ENCODE data around the gene GABRG3. TPM values are rescaled to one million over a fixed set of nuclear protein-coding genes. Genes with fewer than 3 reads are reported as not detected.

GABRG3 gene
- total and polyA plus RNA-seq, 2 experiments from 2014 or later, result 0.10 to 1.4 TPM

DNA sequence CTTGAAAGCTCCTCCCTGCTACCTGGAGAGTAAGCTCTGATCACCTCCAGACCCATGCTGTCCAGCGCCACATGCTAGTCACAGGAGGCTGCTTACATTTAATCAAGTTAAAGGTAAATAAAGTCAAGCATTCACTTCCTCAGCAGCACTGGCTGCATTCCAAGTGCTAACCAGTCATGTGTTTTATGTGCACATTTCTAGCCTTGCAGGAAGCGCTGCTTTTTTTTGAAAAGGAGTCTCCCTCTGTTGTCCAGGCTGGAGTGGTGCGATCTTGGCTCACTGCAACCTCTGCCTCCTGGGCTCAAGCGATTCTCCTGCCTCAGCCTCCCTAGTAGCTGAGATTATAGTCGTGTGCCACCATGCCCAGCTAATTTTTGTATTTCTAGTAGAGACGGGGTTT lies 279.2 kb downstream of the GABRG3 start:
- Mint-ChIP-seq H3K36me3 (ENCODE audit: low read depth) (no peaks in the 10 kb centered on the region), H3K27me3 (ENCODE audit: insufficient read depth, low read depth, poor library complexity) (no peaks in the 10 kb centered on the region), H3K4me1 (peaks cover 7% of the 10 kb centered on the region), H3K4me3 (no peak overlapping the region), H3K27ac (no peak overlapping the region), H3K9me3 (no peaks in the 10 kb centered on the region)
- no peaks in the 10 kb centered on the region for H3K9me2 ChIP-seq (ENCODE audit: insufficient read depth)
- no peak overlapping the region for H3K4me2 ChIP-seq
- H3K4me1 ChIP-seq (ENCODE audit: insufficient read depth), result no peaks in the 10 kb centered on the region
- no peaks in the 10 kb centered on the region for H3F3A ChIP-seq (replicated peaks; ENCODE audit: low read depth)
- no peak overlapping the region for H2AFZ ChIP-seq
- H3K27ac ChIP-seq (ENCODE audit: low read depth), result no peak overlapping the region
- ATAC-seq (no peak), DNase-seq (ENCODE audit: low spot score) (no peak)
- no peaks in the 10 kb centered on the region for H3K36me3 ChIP-seq (ENCODE audit: insufficient read depth)
- H3K4me3 ChIP-seq, result no peak overlapping the region
- TF ChIP-seq, protein P1, sequence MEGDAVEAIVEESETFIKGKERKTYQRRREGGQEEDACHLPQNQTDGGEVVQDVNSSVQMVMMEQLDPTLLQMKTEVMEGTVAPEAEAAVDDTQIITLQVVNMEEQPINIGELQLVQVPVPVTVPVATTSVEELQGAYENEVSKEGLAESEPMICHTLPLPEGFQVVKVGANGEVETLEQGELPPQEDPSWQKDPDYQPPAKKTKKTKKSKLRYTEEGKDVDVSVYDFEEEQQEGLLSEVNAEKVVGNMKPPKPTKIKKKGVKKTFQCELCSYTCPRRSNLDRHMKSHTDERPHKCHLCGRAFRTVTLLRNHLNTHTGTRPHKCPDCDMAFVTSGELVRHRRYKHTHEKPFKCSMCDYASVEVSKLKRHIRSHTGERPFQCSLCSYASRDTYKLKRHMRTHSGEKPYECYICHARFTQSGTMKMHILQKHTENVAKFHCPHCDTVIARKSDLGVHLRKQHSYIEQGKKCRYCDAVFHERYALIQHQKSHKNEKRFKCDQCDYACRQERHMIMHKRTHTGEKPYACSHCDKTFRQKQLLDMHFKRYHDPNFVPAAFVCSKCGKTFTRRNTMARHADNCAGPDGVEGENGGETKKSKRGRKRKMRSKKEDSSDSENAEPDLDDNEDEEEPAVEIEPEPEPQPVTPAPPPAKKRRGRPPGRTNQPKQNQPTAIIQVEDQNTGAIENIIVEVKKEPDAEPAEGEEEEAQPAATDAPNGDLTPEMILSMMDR (conservative IDR thresholded peaks at IDR 0.05; ENCODE audit: low read depth in 2 of 2), result 0 out of 4 replicates have a peak, but pooled peaks of 1 of the 2 experiments have one; percentile 5
- TF ChIP-seq JUNB (IDR thresholded peaks at IDR 0.05; ENCODE audit: unreplicated experiment), result no peak
- H3K27me3 ChIP-seq (ENCODE audit: insufficient read depth), result no peaks in the 10 kb centered on the region
- no peaks in the 10 kb centered on the region for H4K20me1 ChIP-seq (replicated peaks; ENCODE audit: insufficient read depth)
- H3K79me2 ChIP-seq (replicated peaks; ENCODE audit: insufficient read depth), result no peaks in the 10 kb centered on the region

DNA sequence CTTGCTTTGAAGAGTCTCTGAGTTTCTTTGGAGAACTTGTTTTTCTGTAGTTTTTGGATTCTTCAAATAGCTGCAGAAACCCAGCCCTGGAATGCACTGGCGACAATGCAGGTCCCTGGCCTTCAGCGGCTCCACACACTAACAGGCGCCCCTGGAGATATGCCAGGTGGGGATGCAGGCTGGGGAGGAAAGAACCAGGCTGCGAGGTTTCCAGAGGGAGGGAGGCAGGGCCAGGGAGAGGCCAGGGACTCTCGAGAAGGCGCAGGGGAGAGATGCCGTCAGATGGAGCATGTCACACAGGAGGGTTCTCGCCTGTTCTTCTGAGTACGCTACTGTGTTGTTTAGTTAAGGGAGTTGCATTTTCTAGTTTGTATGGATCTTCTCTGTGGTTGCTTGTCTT lies 283.1 kb downstream of the GABRG3 start:
- H3K9me2 ChIP-seq (ENCODE audit: insufficient read depth), result no peaks in the 10 kb centered on the region
- TF ChIP-seq STAT1 (IDR thresholded peaks at IDR 0.05; ENCODE audit: unreplicated experiment), result no peak
- no peak for TF ChIP-seq EZH2phosphoT487 (IDR thresholded peaks at IDR 0.05; ENCODE audit: unreplicated experiment)
- no peak for TF ChIP-seq NANOG (IDR thresholded peaks at IDR 0.05; ENCODE audit: borderline replicate concordance)
- TF ChIP-seq, protein P2, sequence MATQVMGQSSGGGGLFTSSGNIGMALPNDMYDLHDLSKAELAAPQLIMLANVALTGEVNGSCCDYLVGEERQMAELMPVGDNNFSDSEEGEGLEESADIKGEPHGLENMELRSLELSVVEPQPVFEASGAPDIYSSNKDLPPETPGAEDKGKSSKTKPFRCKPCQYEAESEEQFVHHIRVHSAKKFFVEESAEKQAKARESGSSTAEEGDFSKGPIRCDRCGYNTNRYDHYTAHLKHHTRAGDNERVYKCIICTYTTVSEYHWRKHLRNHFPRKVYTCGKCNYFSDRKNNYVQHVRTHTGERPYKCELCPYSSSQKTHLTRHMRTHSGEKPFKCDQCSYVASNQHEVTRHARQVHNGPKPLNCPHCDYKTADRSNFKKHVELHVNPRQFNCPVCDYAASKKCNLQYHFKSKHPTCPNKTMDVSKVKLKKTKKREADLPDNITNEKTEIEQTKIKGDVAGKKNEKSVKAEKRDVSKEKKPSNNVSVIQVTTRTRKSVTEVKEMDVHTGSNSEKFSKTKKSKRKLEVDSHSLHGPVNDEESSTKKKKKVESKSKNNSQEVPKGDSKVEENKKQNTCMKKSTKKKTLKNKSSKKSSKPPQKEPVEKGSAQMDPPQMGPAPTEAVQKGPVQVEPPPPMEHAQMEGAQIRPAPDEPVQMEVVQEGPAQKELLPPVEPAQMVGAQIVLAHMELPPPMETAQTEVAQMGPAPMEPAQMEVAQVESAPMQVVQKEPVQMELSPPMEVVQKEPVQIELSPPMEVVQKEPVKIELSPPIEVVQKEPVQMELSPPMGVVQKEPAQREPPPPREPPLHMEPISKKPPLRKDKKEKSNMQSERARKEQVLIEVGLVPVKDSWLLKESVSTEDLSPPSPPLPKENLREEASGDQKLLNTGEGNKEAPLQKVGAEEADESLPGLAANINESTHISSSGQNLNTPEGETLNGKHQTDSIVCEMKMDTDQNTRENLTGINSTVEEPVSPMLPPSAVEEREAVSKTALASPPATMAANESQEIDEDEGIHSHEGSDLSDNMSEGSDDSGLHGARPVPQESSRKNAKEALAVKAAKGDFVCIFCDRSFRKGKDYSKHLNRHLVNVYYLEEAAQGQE (IDR thresholded peaks at IDR 0.05; ENCODE audit: unreplicated experiment), result no peak
- TF ChIP-seq JUNB (IDR thresholded peaks at IDR 0.05; ENCODE audit: unreplicated experiment), result no peak
- TF ChIP-seq ETS1 (IDR thresholded peaks at IDR 0.05), result no peak
- TF ChIP-seq POLR2AphosphoS5 (IDR thresholded peaks at IDR 0.05; ENCODE audit: low read depth), result no peak
- no peak for TF ChIP-seq CREB1 (CRISPR knock-in tag; IDR thresholded peaks at IDR 0.05; ENCODE audit: low read depth)
- no peak for TF ChIP-seq ZNF114 (CRISPR knock-in tag; IDR thresholded peaks at IDR 0.05)

More for the DNA sequence above, 283.1 kb downstream of the GABRG3 start:
- peaks cover 34% of the 10 kb centered on the region for H3K4me1 Mint-ChIP-seq
- no peaks in the 10 kb centered on the region for H3K36me3 ChIP-seq (ENCODE audit: insufficient read depth)
- no peaks in the 10 kb centered on the region for H3K79me2 ChIP-seq (replicated peaks; ENCODE audit: insufficient read depth)
- no peaks in the 10 kb centered on the region for H3K9me3 Mint-ChIP-seq
- no peaks in the 10 kb centered on the region for H3K36me3 Mint-ChIP-seq (ENCODE audit: low read depth)
- no peak overlapping the region for H2AFZ ChIP-seq
- H3K4me3 ChIP-seq, result no peak overlapping the region
- H4K20me1 ChIP-seq (replicated peaks; ENCODE audit: insufficient read depth), result no peaks in the 10 kb centered on the region
- no peaks in the 10 kb centered on the region for H3F3A ChIP-seq (replicated peaks; ENCODE audit: low read depth)
- no peak overlapping the region; the same call in 1 of the 2 replicates for H3K27ac Mint-ChIP-seq
- no peak overlapping the region for H3K27ac ChIP-seq (ENCODE audit: low read depth)
- no peaks in the 10 kb centered on the region for H3K27me3 Mint-ChIP-seq (ENCODE audit: insufficient read depth, low read depth, poor library complexity)
- peak; percentile 28 for DNase-seq (ENCODE audit: low spot score)
- H3K4me2 ChIP-seq, result no peak overlapping the region
- peak; percentile 21; the same call in 2 of the 3 replicates for ATAC-seq
- H3K4me3 Mint-ChIP-seq, result no peak overlapping the region
- no peaks in the 10 kb centered on the region for H3K27me3 ChIP-seq (ENCODE audit: insufficient read depth)
- peaks cover 23% of the 10 kb centered on the region for H3K4me1 ChIP-seq (ENCODE audit: insufficient read depth)

Data from GM23338 (cell line).